B cell (primary cell): ENCODE results near the gene ASIC3.

Experiments used
- CTCF ChIP-seq: fragments of 200-600 bp; IDR thresholded peaks from one replicate; pipeline ENCODE4 v1.8.0; 2022; ENCODE audit warnings: antibody characterized with exemption, mild to moderate bottlenecking
- EZH2 ChIP-seq: IDR thresholded peaks from 2 replicates; pipeline ENCODE4 v1.6.1; 2012; ENCODE audit warnings: borderline replicate concordance, low read depth, mild to moderate bottlenecking, moderate library complexity, low read length; ENCODE audit not compliant: insufficient read depth, poor library complexity, severe bottlenecking

GRCh38 chr7:151075978-151076426 is 27.7 kb downstream of the ASIC3 start:
- TF ChIP-seq EZH2 (no peak), CTCF (no peak)
